ENCODE results near the gene RNF151. TPM values are rescaled to one million over a fixed set of nuclear protein-coding genes. Genes with fewer than 3 reads are reported as not detected.
A peak's percentile ranks its signal among the peaks of the same experiment; 100 is the strongest.

RNF151 gene
- total and polyA plus RNA-seq, 2 of the 13 experiments (the other 11 are each of a cell fraction or from before 2014, with no cell fraction given): not detected

- TF ChIP-seq ZNF234 (CRISPR knock-in tag; conservative IDR thresholded peaks at IDR 0.05) (no peak), NFKB2 (CRISPR knock-in tag; IDR thresholded peaks at IDR 0.05; ENCODE audit: borderline replicate concordance) (peak; percentile 88; the same call in 1 of the 2 replicates), ELK4 (CRISPR knock-in tag; IDR thresholded peaks at IDR 0.05; ENCODE audit: borderline replicate concordance) (no peak), NFE2 (CRISPR knock-in tag; IDR thresholded peaks at IDR 0.05) (no peak), ELF3 (CRISPR knock-in tag; IDR thresholded peaks at IDR 0.05) (0 out of 2 replicates have a peak, but pooled peaks have one; percentile 45), EED (CRISPR knock-in tag; IDR thresholded peaks at IDR 0.05) (peak; percentile 93), KLF12 (CRISPR knock-in tag; IDR thresholded peaks at IDR 0.05; ENCODE audit: borderline replicate concordance) (peak; percentile 83; the same call in 1 of the 2 replicates), KDM4B (CRISPR knock-in tag; IDR thresholded peaks at IDR 0.05) (no peak), GPN1 (CRISPR knock-in tag; IDR thresholded peaks at IDR 0.05; ENCODE audit: borderline replicate concordance) (no peak; the same call in 1 of the 2 replicates), ZNF333 (CRISPR knock-in tag; IDR thresholded peaks at IDR 0.05; ENCODE audit: borderline replicate concordance) (no peak), NR2F2 (IDR thresholded peaks at IDR 0.05; ENCODE audit: borderline replicate concordance, low read depth) (no peak), ZSCAN30 (CRISPR knock-in tag; IDR thresholded peaks at IDR 0.05) (no peak), HNRNPL (IDR thresholded peaks at IDR 0.05; ENCODE audit: low read depth, low read length) (0 out of 2 replicates have a peak, but pooled peaks have one; percentile 71), ZNF562 (CRISPR knock-in tag; IDR thresholded peaks at IDR 0.05; ENCODE audit: borderline replicate concordance) (no peak), PLRG1 (conservative IDR thresholded peaks at IDR 0.05) (no peak), SRSF1 (optimal IDR thresholded peaks at IDR 0.05; ENCODE audit: low read depth, low read length) (no peak), SALL1 (CRISPR knock-in tag; IDR thresholded peaks at IDR 0.05) (peak; percentile 86), ZFP90 (CRISPR knock-in tag; IDR thresholded peaks at IDR 0.05; ENCODE audit: borderline replicate concordance) (peak; percentile 58; the same call in 1 of the 2 replicates), MED13 (CRISPR knock-in tag; IDR thresholded peaks at IDR 0.05) (no peak), RFX3 (CRISPR knock-in tag; IDR thresholded peaks at IDR 0.05) (no peak), ZNF30 (CRISPR knock-in tag; IDR thresholded peaks at IDR 0.05) (no peak), TGIF2 (CRISPR knock-in tag; IDR thresholded peaks at IDR 0.05) (no peak), GLI4 (CRISPR knock-in tag; IDR thresholded peaks at IDR 0.05; ENCODE audit: borderline replicate concordance) (peak; percentile 54; the same call in 1 of the 2 replicates), CHCHD3 (CRISPR knock-in tag; IDR thresholded peaks at IDR 0.05) (peak; percentile 77; the same call in 1 of the 2 replicates), U2AF1 (optimal IDR thresholded peaks at IDR 0.05; ENCODE audit: low read depth, low read length) (no peak)
- TF ChIP-seq, protein P1, sequence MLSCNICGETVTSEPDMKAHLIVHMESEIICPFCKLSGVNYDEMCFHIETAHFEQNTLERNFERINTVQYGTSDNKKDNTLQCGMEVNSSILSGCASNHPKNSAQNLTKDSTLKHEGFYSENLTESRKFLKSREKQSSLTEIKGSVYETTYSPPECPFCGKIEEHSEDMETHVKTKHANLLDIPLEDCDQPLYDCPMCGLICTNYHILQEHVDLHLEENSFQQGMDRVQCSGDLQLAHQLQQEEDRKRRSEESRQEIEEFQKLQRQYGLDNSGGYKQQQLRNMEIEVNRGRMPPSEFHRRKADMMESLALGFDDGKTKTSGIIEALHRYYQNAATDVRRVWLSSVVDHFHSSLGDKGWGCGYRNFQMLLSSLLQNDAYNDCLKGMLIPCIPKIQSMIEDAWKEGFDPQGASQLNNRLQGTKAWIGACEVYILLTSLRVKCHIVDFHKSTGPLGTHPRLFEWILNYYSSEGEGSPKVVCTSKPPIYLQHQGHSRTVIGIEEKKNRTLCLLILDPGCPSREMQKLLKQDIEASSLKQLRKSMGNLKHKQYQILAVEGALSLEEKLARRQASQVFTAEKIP (CRISPR knock-in tag; IDR thresholded peaks at IDR 0.05; ENCODE audit: borderline replicate concordance): no peak
- TF ChIP-seq, protein P2, sequence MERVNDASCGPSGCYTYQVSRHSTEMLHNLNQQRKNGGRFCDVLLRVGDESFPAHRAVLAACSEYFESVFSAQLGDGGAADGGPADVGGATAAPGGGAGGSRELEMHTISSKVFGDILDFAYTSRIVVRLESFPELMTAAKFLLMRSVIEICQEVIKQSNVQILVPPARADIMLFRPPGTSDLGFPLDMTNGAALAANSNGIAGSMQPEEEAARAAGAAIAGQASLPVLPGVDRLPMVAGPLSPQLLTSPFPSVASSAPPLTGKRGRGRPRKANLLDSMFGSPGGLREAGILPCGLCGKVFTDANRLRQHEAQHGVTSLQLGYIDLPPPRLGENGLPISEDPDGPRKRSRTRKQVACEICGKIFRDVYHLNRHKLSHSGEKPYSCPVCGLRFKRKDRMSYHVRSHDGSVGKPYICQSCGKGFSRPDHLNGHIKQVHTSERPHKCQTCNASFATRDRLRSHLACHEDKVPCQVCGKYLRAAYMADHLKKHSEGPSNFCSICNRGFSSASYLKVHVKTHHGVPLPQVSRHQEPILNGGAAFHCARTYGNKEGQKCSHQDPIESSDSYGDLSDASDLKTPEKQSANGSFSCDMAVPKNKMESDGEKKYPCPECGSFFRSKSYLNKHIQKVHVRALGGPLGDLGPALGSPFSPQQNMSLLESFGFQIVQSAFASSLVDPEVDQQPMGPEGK (CRISPR knock-in tag; IDR thresholded peaks at IDR 0.05): no peak
Observed at GRCh38 chr16:1929578-1930337, 36.9 kb upstream of the RNF151 start (continued).

Measured in HepG2 (cell line).